Stimulated activated naive CD8-positive, alpha-beta T cell treated with anti-CD3 and anti-CD28 coated beads, Interleukin-15, Interleukin-2, amounts not matched to agents 100 ng/mL and 50 ng/mL, for 24 hours (primary cell): ENCODE data around the gene SEPTIN6.
"Not testable (repeated sequence)": the region's sequence is repeated elsewhere in the genome, so short reads cannot be mapped to it uniquely, and the experiment has no call there.

Experiments
- H3K27ac Mint-ChIP-seq: one replicate; pipeline ENCODE4 v1.8.0; 2021; ENCODE audit warnings: mild to moderate bottlenecking, mixed read lengths
- H3K27me3 Mint-ChIP-seq: one replicate; pipeline ENCODE4 v1.8.0; 2021; ENCODE audit warnings: mixed read lengths
- H3K36me3 Mint-ChIP-seq: one replicate; pipeline ENCODE4 v1.8.0; 2021; ENCODE audit warnings: low read depth, mixed read lengths
- H3K4me1 Mint-ChIP-seq: one replicate; pipeline ENCODE4 v1.8.0; 2021; ENCODE audit warnings: low read depth, mixed read lengths
- H3K4me3 Mint-ChIP-seq: one replicate; pipeline ENCODE4 v1.8.0; 2021; ENCODE audit warnings: mild to moderate bottlenecking, mixed read lengths
- H3K9me3 Mint-ChIP-seq: one replicate; pipeline ENCODE4 v1.8.0; 2021; ENCODE audit warnings: mixed read lengths

The SEPTIN6 gene

DNA sequence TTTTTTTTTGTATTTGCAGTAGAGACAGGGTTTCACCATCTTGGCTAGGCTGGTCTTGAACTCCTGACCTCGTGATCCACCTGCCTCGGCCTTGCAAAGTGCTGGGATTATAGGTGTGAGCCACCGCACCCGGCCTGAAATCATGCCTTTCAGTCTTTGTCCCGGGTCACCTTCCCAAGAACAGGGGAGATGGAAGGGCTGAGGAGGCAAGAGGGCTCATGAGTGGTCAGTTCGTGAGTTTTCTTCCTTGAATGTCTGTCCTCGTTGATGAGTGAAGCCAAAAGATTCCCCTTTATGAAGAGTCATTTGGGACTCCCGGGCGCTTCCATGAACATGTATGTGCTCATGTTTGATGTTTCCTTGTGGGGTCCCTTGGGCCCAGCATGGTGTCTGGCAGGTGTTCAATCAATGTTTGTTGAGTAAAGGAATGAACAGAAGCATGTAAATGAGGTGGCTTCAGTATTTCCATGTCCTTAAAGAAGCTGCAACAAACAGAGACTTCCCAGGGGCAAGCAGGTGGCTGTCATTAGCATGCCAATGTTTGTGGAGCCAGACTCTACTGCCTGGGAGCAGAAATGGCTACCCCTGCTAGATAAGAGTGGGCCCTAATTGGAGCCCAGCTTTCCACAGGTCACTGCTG, 3.4 kb upstream of the SEPTIN6 start:
- Mint-ChIP-seq H3K27me3 (no peaks in the 10 kb centered on the region), H3K36me3 (no peaks in the 10 kb centered on the region), H3K4me1 (peaks cover 4% of the 10 kb centered on the region), H3K4me3 (no peak overlapping the region), H3K9me3 (no peaks in the 10 kb centered on the region), H3K27ac (no peak overlapping the region)

- Mint-ChIP-seq H3K27ac (peak overlapping the region; percentile 38), H3K4me1 (peaks cover 4% of the 10 kb centered on the region), H3K9me3 (no peaks in the 10 kb centered on the region), H3K27me3 (no peaks in the 10 kb centered on the region), H3K36me3 (no peaks in the 10 kb centered on the region), H3K4me3 (no peak overlapping the region)
Observed at GRCh38 chrX:119695535-119696050, 2.6 kb upstream of the SEPTIN6 start.

- Mint-ChIP-seq H3K4me1 (peaks cover 6% of the 10 kb centered on the region), H3K27ac (no peak overlapping the region), H3K4me3 (no peak overlapping the region), H3K9me3 (no peaks in the 10 kb centered on the region), H3K27me3 (no peaks in the 10 kb centered on the region), H3K36me3 (no peaks in the 10 kb centered on the region)
Observed at GRCh38 chrX:119694601-119695534, 1.9 kb upstream of the SEPTIN6 start.

DNA sequence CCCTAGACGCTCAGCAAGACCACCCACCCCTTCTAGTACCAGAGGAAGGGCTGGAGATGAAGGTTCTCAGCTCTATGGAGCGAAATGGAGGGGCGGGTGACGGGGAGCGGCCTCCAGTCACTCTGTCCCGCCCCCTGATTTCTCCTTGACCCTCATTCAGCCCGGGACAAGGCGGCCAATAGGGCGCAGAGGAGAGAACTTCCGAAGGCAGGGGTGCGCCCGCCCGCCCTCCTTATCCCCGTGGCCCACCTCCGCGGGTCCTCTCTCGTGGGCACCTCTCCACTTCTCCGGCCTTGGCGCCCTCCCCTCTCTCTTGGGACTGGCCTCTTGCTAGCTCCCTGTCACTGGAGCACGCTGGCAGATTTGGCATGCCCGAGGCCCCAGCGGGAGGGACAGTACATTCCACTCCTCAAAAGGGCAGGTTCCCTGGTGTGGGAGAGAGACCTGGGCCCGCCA, 1.1 kb upstream of the SEPTIN6 start:
- H3K36me3 Mint-ChIP-seq: no peaks in the 10 kb centered on the region
- no peaks in the 10 kb centered on the region for H3K9me3 Mint-ChIP-seq
- H3K4me3 Mint-ChIP-seq: peak overlapping the region; percentile 81
- H3K27ac Mint-ChIP-seq: no peak overlapping the region
- no peaks in the 10 kb centered on the region for H3K27me3 Mint-ChIP-seq
- H3K4me1 Mint-ChIP-seq: peaks cover 11% of the 10 kb centered on the region

- Mint-ChIP-seq H3K36me3 (no peaks in the 10 kb centered on the region), H3K27me3 (no peaks in the 10 kb centered on the region), H3K27ac (peak overlapping the region; percentile 100), H3K4me1 (peaks cover 27% of the 10 kb centered on the region), H3K9me3 (no peaks in the 10 kb centered on the region), H3K4me3 (peak overlapping the region; percentile 98)
Observed at GRCh38 chrX:119692191-119693039, 553 bp downstream of the SEPTIN6 start.

DNA sequence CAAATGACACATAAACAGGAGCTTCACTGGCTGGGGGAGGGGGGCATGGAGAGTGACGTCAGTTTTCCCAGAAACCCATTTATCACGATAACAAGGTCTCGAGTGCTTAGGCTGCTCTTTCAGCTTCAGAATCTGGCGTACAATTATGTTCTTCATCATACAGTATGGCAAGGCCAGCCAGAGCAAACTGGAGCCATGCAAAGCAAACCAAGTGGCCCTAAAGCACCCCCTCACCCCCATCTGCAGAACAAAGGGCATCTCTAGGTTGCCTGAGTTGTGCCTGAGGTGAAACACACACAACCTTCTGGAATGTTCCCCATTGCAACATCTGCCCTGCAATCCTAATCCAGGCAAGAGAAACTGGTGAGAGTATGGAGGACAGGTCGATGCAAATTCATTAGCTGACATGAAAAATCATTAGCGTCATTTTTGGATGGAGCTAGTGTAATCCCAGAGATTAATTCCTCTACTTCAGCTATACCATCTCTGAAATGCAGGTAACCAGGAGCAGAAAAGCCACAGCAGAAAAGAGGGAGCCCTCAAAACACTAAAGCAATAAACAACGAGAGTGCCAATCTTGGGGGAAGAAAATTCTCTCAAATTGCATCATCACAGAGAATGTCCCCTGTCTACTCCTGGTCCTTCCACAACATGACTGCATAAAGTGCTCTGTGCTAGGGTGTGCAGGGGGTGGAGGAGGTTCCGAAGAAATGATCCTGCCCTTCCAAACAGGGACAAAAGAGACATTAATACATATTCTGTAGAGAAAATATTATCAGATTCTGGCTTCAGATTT, 1.8 kb downstream of the SEPTIN6 start:
- peaks cover 40% of the 10 kb centered on the region for H3K4me1 Mint-ChIP-seq
- H3K27ac Mint-ChIP-seq: peak overlapping the region; percentile 100
- H3K4me3 Mint-ChIP-seq: peak overlapping the region; percentile 98
- H3K27me3 Mint-ChIP-seq: no peaks in the 10 kb centered on the region
- no peaks in the 10 kb centered on the region for H3K9me3 Mint-ChIP-seq
- no peaks in the 10 kb centered on the region for H3K36me3 Mint-ChIP-seq

- peaks cover 56% of the 10 kb centered on the region for H3K4me1 Mint-ChIP-seq
- no peaks in the 10 kb centered on the region for H3K36me3 Mint-ChIP-seq
Observed at GRCh38 chrX:119688911-119689321, 4.1 kb downstream of the SEPTIN6 start.

GRCh38 chrX:119687661-119688413, 5.1 kb downstream of the SEPTIN6 start:
- Mint-ChIP-seq H3K27me3 (no peaks in the 10 kb centered on the region), H3K36me3 (peaks cover 4% of the 10 kb centered on the region), H3K27ac (peak overlapping the region; percentile 100), H3K9me3 (no peaks in the 10 kb centered on the region), H3K4me1 (peaks cover 64% of the 10 kb centered on the region), H3K4me3 (peak overlapping the region; percentile 98)

More at GRCh38 chrX:119688911-119689321, 4.1 kb downstream of the SEPTIN6 start:
- no peaks in the 10 kb centered on the region for H3K27me3 Mint-ChIP-seq
- peak overlapping the region; percentile 98 for H3K4me3 Mint-ChIP-seq
- peak overlapping the region; percentile 100 for H3K27ac Mint-ChIP-seq
- H3K9me3 Mint-ChIP-seq: no peaks in the 10 kb centered on the region

DNA sequence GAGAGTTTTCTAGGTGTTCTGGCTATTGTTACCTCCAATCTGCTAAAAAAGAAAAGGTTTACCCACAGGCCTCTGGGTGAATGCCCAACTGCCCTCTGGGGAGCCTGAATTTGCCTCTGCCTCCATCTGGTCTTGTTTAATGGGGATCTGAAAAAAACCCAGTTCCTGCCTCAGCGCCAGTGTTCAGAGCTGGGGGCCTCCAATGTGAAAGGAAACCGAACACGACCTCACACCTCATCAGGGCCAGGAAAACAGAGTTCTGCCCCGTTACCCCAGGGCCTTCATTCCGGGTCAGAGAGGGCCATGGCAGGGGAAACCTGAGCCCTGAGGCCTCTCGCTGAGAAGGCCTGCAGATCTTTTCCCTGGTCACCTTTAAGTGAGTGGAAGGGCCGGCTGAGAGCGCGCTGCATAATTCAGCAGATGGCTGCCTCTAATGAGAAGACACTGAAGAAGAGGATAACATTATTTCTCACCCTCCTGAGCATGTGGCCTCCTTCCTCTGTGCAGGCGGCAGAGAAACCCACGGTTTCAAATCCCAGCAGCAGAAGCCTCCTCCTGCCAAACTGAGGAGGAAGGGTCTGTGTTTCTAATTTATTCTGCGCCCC, 6.8 kb downstream of the SEPTIN6 start:
- Mint-ChIP-seq H3K27ac (peak overlapping the region; percentile 100), H3K4me1 (peaks cover 70% of the 10 kb centered on the region), H3K4me3 (peak overlapping the region; percentile 98), H3K36me3 (peaks cover 4% of the 10 kb centered on the region), H3K27me3 (no peaks in the 10 kb centered on the region), H3K9me3 (no peaks in the 10 kb centered on the region)

GRCh38 chrX:119685225-119686066, 7.5 kb downstream of the SEPTIN6 start:
- Mint-ChIP-seq H3K36me3 (peaks cover 4% of the 10 kb centered on the region), H3K9me3 (no peaks in the 10 kb centered on the region), H3K4me3 (peak overlapping the region; percentile 98), H3K27me3 (no peaks in the 10 kb centered on the region), H3K4me1 (peaks cover 75% of the 10 kb centered on the region), H3K27ac (peak overlapping the region; percentile 100)

- Mint-ChIP-seq H3K36me3 (peaks cover 4% of the 10 kb centered on the region), H3K9me3 (no peaks in the 10 kb centered on the region), H3K27me3 (no peaks in the 10 kb centered on the region), H3K4me1 (peaks cover 73% of the 10 kb centered on the region), H3K4me3 (peak overlapping the region; percentile 98), H3K27ac (peak overlapping the region; percentile 100)
Observed at GRCh38 chrX:119684916-119685224, 8.1 kb downstream of the SEPTIN6 start.

- H3K27ac Mint-ChIP-seq: peak overlapping the region; percentile 100
- H3K27me3 Mint-ChIP-seq, H3K36me3 Mint-ChIP-seq, H3K9me3 Mint-ChIP-seq: not testable (repeated sequence)
- H3K4me3 Mint-ChIP-seq: peak overlapping the region; percentile 98
- H3K4me1 Mint-ChIP-seq: peaks cover 77% of the 10 kb centered on the region
Observed at GRCh38 chrX:119684312-119684711, 8.7 kb downstream of the SEPTIN6 start.
